HG02852 (cell line): ENCODE measurements around the gene FITM1.

ENCODE experiments used
- ATAC-seq: cut with Tn5 transposase; IDR thresholded peaks from one replicate; pipeline ENCODE4 v1.9.1; 2021; ENCODE audit warnings: mild to moderate bottlenecking, moderate library complexity; ENCODE audit not compliant: unreplicated experiment

Gene FITM1

DNA sequence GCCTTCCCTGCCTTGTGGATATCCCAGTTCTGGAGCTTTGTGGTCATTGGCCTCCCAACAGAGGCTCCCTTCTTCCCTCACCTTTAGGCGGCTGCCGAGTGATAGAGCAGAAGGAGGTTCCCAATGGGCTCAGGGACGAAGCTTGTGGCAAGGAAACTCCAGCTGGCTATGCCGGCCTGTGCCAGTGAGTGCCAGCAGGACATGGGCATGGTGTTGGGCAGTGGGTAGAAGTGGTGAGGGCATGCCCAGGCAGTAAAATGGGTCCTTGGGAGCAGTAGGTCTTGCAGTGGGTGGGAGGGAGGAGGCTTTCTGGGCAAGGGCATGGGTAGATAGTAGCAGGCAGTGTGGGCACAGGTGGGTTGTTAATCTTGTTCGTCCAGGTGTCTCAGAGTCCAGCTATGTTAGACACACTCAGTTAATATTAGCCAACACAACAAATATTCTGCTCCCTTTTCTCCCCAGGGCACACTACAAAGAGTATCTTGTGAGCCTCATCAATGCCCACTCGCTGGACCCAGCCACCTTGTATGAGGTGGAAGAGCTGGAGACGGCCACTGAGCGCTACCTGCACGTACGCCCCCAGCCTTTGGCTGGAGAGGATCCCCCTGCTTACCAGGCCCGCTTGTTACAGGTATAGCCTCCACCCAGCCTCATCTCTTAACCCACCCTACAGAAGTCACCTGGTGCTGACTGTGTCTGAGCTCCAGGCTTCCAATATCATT, 29.5 kb downstream of the FITM1 start:
- ATAC-seq, result no peak

DNA sequence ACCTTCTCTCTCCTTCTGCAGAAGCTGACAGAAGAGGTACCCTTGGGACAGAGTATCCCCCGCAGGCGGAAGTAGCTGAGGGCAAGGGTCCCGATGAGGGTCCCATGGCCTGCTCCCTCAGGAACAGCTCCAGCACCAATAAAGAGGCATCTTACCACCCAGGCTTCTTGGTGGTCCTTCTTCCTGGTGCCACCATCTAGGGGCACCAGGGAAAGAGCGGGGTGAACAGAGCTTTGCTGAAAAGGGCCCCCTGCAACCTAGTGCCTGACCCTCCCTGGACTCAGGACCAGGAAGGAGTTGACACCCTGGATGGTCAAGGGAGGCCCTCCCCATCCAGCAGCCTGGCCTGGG, 30.0 kb downstream of the FITM1 start:
- ATAC-seq, result no peak

DNA sequence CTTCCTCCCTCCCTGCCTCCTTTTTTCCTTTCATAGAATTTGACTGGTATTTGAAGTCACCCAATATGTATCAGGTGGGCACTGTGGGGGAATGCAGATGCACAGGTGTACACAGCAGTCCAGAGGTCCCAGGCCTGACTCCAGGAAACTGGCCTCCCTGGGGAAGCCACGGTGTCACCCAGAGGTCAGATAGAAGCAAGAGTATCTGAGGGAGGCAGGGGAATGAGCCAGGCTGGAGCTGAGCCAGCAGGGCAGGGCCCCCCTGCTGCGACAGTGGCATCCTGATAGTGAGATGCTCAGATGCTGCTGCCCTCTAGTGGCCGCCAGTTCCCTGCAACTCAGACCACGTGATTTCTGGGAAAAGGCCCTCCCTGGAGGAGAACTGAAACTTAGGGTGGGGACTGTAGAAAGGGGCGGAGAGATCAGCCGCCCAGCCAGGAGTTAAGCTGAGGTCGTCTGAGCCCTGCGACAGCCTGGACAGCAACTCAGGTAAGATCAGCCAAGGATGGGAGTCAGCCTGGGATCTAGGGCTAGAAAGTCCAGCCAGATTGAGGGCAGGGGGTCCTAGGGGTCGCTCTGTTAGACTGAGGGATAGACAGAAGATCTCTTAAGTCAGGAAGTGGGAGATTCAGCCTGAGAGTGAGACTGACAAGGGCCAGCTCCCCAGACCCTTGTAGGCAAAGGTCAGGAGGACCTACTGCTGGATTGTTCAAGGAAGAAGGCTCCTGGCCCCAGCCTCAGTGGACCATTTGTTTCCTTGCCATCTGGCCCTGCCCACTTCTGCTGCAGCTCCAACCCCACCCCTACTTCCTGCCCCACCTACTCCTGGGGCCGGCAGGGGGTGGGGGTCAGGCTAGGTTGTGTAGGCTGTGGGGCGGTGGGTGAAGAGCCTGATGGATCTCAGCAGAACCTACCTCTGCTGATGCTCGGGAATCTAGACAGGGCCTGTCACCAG, 30.7 kb downstream of the FITM1 start, which contains the start of gene IRF9:
Gene IRF9, plus strand, starts transcription at position 416 of the 955 bp plus-strand sequence. CDS start 880 bp downstream, outside the sequence.
- peak; percentile 79 for ATAC-seq

DNA sequence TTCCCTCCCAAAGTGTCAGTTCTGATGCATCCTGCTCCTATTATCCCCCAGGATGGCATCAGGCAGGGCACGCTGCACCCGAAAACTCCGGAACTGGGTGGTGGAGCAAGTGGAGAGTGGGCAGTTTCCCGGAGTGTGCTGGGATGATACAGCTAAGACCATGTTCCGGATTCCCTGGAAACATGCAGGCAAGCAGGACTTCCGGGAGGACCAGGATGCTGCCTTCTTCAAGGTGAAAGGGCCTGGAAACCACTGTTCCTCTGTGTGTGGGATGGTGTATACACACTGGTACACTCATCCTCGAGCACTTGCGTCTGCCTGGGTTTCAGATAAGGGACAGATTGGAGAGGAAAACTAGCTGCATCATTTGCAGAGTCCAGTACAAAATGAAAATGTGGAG, 31.6 kb downstream of the FITM1 start:
- ATAC-seq, result no peak

DNA sequence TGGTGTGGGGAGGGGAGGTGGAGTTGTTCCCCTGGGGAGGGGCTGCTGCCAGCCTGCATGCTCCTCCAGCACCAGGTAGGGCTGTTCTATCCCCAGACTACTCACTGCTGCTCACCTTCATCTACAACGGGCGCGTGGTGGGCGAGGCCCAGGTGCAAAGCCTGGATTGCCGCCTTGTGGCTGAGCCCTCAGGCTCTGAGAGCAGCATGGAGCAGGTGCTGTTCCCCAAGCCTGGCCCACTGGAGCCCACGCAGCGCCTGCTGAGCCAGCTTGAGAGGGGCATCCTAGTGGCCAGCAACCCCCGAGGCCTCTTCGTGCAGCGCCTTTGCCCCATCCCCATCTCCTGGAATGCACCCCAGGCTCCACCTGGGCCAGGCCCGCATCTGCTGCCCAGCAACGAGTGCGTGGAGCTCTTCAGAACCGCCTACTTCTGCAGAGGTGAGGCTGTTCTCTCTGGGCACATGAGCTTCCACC, 34.1 kb downstream of the FITM1 start:
- ATAC-seq, result no peak

DNA sequence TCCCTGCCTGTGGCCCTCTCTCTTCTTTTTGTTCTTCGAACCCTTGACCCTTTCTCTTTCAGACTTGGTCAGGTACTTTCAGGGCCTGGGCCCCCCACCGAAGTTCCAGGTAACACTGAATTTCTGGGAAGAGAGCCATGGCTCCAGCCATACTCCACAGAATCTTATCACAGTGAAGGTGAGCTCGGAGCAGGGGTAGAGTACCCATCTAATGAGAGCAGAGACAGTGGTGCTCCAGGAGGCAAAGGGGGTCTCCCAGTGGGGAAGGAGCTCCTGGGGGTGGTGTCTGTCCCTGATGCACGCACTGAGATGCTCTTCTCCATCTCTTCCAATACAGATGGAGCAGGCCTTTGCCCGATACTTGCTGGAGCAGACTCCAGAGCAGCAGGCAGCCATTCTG, 35.3 kb downstream of the FITM1 start:
- ATAC-seq, result no peak

DNA sequence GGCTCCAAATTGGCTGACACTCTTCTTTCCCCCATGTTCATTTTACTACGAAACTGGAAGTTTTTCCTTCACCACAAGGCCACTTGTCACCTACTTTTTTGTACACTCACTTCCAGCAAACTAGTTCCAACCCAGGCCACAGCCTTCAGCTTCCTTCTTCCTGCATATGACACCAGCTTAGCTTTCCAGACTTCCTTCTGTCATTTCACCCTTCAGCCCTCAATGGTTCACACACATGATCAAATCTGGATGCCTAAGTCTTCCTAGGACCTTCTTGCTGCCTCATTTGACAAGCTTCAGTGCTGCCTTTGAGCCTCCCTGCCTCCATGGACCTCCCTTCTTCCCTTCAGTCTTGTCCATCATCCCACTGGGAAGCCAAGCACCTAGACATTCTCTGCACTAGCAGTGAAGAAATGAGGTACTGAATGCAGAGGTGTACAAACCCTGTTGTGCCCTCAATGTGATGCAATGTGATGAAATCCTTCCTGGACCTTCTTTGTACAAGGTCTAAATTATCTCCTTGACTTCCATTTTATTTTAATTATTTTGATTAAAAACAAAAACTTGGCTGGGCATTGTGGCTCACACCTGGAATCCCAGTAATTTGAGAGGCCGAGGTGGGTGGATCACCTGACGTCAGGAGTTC, 37.1 kb downstream of the FITM1 start:
- ATAC-seq, result no peak

DNA sequence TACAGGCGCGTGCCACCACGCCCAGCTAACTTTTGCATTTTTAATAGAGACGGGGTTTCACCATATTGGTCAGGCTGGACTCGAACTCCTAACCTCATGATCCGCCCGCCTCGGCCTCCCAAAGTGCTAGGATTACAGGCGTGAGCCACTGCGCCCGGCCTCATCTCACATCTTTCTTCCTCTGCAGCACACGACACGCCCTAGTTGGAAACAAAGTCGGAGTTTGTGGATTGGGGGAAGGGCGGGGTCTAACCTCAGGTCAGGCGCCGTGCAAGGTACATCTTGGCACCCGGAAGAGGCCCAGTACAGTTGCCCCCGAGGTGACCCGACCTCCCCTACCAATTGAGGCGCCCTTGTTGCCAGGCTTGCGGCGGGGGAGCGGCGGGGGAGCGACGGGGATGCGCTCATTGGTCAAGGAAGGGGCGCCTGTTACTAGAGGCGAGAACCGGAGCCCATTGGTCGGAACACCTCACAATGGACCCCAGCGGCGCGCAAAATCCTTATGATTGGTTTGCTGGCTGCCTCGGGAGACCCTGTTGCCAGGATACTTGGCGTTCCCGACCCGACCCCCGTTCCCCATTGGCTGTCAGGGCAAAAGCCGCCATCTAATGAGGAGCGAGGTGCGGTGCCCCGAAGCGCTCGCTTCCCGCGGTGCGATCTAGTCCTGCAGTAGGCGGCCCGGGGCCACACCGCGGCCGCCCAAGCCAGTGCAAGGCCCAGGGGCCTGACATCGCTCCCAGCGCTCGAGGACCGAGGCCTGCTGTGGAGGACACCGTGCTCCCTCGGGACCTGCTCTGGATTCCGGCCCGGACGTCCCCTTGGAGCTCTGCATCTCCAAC, 41.2 kb downstream of the FITM1 start, which contains the start of gene REC8:
Gene REC8, plus strand, starts transcription at position 659 of the 839 bp plus-strand sequence. CDS start 473 bp downstream, outside the sequence.
- peak; percentile 84 for ATAC-seq

DNA sequence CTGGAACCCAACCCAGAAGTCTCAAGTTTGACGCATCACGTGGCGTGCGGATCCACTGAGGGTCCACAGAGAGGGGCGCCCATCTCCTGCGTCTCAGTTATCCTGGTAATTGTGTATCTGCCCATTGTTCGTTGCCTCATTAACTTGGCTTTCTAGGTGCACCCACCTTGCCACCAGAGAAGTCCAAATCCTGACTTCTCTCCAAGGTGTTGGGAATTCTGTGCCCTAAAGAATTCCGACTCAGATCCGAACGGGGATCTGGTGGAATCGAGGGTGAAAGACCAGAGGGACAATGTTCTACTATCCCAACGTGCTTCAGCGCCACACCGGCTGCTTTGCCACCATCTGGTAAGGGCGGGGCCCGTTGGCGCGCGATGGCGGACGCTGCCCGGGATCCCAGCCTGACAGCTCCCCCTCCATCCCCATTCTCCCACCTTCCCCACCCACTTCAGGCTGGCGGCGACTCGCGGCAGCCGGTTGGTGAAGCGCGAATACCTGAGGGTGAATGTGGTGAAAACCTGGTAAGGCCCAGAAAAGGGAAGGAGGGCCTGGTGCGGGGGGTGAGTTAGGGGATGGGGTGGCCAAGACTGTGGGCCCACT, 41.9 kb downstream of the FITM1 start:
- ATAC-seq, result no peak

DNA sequence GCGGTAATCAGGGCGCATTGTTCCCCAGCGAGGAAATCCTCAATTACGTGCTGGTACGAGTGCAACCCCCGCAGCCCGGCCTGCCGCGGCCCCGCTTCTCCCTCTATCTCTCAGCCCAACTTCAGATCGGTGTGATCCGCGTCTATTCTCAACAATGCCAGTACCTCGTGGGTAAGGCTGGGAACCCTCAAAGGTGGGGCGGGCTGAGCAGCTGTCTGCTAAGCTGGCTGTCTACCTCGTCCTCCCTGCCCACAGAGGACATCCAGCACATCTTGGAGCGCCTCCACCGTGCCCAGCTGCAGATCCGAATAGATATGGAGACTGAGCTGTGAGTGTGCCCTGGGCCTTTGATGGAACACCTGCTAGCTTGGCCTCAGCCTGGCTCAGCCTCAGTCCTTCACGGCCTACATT, 42.4 kb downstream of the FITM1 start:
- no peak for ATAC-seq

DNA sequence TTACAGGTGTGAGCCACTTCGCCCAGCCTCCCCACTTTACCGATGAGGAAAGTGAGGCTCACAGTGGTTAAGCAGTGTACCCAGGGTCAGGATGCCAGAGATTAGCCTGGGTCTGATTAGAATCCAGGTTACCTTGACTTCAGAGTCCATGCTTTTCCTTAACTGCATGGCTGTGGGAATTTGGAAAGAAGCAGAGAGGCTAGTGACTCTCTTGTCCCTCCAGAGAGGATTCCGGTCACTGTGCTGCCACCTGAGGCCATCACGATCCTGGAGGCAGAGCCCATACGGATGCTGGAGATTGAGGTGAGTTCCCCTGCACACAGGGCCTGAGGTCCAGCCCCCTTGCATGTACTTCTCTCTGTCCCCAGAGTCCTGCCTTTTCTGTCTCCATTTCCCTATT, 46.1 kb downstream of the FITM1 start:
- no peak for ATAC-seq

DNA sequence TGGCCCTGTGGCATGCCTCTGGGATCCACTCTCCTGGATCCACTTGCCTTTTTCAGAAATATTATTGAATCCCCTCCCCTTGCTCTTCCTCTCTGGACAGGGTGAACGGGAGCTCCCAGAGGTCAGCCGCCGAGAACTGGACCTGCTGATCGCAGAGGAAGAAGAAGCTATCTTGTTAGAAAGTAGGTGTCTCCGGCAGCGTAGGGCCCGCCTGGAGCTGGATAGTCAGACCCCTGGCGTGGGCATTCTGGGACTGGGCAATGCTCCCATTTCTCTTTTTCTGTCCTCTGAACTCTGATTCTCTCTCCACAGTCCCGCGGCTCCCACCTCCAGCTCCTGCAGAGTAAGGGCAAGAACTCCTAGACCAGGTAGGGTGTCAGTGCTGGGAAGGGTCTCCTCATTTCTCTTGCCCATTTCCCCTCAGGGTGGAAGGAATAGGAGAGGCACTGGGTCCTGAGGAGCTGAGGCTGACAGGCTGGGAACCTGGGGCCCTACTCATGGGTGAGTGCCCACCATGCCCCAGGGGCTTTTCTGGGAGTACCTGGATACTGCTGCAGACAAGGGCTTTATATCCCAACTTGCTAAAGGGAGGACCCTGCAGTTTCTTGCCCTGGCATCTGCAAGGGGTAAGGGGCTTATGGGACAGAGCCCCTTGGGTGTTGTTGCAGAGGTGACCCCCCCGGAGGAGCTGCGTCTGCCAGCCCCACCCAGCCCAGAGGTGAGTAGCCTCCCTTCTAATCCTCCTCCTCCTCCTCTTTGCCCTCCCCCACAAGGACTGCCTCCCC, 46.8 kb downstream of the FITM1 start:
- no peak for ATAC-seq

DNA sequence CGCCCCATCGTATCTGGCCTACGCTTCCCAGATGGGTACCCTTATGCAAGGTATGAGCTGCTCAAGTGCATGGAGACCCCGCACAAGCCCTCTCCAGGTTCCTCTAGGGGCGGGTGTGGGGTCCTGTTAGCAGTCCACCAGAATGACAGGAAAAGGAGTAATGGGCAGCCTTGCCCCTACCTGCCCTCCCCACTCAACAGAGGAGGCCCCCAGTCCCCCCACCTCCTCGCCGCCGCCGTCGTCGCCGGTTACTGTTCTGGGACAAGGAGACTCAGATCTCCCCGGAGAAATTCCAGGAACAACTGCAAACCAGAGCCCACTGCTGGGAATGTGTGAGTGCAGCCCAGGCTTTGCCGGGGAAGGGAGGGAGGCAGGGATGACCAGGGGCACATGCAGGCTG, 47.4 kb downstream of the FITM1 start:
- no peak for ATAC-seq

DNA sequence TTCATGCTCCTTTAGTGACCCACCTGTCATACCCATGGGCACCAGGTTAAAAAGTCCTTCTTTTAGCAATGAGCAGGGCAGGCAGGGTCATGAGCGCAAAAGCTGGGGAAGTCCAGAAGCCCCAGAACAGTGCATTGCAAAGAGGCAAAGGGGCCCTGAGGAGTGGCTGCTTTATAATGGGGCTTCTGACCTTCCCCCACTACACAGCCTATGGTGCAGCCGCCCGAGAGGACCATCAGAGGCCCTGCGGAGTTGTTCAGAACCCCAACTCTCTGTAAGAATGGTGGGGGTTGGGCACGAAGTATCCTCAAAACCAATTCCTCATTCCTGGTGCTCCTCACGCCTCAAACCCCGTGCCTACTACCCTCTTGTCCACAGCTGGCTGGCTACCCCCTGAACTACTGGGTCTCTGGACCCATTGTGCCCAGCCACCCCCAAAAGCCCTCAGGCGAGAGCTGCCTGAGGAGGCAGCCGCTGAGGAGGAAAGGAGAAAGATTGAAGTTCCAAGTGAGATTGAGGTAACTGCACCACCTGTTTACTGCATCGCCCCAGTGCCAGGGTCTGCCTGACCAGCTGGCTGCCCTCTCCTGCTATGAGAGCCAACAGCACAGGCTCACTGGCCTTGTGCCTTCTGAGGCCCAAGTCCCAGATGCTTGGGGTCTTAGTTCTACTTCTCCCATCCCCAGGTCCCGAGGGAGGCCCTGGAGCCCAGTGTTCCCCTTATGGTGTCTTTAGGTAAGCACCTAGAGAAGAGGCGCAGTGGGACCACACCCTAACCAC, 48.1 kb downstream of the FITM1 start:
- no peak for ATAC-seq

DNA sequence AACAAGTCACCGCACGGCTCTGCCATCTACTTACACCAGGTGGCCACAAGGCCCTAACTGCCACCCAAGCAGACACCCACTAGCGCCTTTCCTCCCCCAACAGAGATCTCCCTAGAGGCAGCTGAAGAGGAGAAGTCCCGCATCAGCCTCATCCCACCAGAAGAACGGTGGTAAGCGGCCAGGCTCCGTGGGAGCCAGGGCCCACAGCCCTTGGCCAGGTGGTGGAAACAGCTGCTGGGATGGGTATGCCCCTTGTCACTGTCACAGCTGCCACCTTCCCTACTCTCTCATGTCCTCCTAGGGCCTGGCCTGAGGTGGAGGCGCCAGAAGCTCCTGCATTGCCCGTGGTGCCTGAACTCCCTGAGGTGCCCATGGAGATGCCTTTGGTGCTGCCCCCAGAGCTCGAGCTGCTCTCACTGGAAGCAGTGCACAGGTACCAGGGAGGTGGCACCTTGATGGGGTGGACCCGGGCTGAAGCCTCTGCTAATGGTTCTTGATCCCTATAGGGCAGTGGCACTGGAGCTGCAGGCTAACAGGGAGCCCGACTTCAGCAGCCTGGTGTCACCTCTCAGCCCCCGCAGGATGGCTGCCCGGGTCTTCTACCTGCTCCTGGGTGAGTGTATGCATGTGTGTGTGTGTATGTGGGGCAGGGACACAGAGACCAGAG, 49.0 kb downstream of the FITM1 start:
- ATAC-seq, result no peak

DNA sequence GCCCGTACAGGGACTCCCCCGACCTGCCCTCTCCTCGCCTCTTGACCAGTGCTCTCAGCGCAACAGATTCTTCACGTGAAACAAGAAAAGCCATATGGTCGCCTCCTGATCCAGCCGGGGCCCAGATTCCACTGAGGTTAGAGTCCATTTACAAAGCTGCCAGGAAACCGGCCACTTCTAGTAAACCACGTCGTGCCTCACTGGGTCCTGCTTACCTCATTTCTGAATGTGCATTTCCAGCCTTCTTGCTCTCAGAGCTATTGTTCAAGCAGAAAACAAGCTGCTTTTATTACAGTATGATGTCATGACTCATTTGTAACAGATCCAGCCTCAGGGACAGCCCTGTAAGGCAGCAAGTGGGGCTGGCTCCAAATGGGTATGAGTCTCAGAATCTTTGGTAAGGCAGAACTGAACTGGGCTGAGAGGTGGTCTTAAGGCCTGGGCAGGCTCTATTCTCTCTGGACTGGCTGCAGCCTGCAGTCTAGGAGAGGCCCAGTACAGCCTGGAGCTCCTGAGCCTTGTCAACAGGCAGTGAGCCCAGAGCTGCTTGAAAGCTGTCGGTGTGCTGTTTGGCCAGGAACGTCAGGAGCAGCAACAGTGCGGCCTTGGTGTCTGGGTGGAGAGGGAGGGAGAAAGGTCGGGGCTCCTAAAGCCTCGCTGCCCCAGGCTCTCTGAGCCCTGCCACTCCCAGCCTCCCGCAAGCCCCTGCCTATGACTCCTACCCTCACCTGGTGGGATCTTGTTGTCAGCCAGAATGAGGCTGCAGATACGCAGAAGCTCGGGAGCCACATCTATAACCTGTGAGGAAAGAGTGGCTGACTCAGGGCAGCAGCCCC, 49.7 kb downstream of the FITM1 start:
- ATAC-seq, result no peak
